Ammon's horn (tissue), 1 donor: ENCODE results near the gene ERLEC1.
"Not testable (repeated sequence)": the region's sequence is repeated elsewhere in the genome, so short reads cannot be mapped to it uniquely, and the experiment has no call there.

Experiments
- DNase-seq: peaks from one replicate; pipeline ENCODE4 v3.0.0-alpha.2; 2016; ENCODE audit warnings: low spot score

ERLEC1 gene

GRCh38 chr2:53840580-53840979 lies 53.7 kb downstream of the ERLEC1 start:
- no peak for DNase-seq

GRCh38 chr2:53841651-53842050 lies 54.8 kb downstream of the ERLEC1 start:
- DNase-seq = not testable (repeated sequence)

DNA sequence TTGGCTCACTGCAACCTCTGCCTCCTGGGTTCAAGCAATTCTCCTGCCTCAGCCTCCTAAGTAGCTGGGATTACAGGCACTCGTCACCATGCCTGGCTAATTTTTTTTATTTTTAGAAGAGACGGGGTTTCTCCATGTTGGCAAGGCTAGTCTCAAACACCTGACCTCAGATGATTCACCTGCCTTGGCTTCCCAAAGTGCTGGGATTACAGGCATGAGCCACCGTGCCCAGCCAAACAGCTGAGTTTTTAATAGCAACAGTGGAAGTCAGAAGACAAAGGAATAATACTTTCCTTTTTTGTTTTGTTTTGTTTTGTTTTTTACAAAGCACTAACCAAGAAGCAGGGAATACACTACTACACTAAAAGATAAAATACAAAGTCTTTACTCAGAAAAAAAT lies 56.0 kb downstream of the ERLEC1 start:
- DNase-seq = no peak

- DNase-seq = no peak
These were observed 56.8 kb downstream of the ERLEC1 start for GRCh38 chr2:53843595-53843994.

DNA sequence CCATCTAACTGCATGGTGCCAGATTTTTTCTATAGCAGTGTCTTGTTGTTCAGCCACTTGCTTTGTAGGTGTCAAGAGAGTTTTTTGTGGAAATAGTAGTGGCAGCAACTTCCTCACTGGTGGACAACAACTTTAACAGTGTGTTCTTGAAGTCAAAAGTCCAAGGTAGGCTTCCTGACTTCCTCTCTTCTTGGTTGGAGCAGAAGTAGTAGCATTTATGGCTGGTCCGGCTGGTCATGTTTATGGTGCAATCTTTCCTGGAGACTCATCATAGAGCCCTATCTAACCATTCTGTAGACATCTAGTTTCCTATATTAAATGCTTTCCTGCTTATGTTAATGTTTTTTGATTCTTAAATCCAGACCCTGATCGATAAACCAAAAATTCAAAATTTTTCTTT lies 61.2 kb downstream of the ERLEC1 start:
- DNase-seq = no peak

- not testable (repeated sequence) for DNase-seq
These were observed 64.4 kb downstream of the ERLEC1 start for GRCh38 chr2:53851052-53851757.

GRCh38 chr2:53852532-53852931 lies 65.7 kb downstream of the ERLEC1 start:
- no peak for DNase-seq

DNA sequence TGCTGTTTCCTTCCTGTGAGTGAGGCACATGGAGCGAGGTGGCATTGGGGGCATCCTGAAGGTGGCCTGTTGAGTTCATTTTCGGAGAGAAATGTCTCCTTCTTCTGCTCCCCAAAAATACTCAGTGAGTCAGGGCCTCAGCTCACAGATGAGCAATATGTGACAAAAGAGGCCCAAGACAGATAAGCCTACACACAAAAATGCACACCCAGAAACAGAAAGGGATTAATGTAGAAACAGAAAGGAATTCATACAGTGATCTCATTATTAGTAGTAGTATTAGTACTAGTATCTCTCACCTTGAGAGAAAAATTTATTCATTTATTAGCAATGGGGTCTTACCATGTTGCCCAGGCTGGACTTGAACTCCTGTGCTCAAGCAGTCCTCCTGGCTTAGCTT lies 67.8 kb downstream of the ERLEC1 start:
- no peak for DNase-seq

- DNase-seq = no peak
These were observed 69.4 kb downstream of the ERLEC1 start for GRCh38 chr2:53856272-53856671.

- DNase-seq = peak; percentile 70
These were observed 72.7 kb downstream of the ERLEC1 start, which contains the start of gene GPR75 for GRCh38 chr2:53859206-53860181. Gene GPR75 (minus strand): TSS chr2:53859967. CDS start chr2:53854756, 5,211 bp downstream.

DNA sequence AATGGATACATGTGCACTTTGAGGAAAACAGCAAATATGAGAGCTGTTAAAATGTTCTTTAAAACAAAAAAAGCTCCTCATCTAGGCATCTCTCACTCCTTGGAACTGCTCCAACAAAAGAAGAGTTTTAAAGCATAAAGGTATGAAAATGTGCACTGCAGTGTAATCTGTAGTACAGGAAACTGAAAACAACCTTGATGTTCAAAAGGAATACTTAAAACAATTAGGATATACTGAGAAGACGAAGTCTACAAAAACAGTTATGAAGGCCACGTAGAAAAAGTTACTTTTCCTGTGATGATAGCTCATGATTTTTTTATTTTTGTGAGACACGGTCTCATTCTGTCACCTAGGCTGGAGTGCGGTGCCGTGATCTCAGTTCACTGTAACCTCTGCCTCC lies 75.0 kb downstream of the ERLEC1 start:
- DNase-seq = no peak

DNA sequence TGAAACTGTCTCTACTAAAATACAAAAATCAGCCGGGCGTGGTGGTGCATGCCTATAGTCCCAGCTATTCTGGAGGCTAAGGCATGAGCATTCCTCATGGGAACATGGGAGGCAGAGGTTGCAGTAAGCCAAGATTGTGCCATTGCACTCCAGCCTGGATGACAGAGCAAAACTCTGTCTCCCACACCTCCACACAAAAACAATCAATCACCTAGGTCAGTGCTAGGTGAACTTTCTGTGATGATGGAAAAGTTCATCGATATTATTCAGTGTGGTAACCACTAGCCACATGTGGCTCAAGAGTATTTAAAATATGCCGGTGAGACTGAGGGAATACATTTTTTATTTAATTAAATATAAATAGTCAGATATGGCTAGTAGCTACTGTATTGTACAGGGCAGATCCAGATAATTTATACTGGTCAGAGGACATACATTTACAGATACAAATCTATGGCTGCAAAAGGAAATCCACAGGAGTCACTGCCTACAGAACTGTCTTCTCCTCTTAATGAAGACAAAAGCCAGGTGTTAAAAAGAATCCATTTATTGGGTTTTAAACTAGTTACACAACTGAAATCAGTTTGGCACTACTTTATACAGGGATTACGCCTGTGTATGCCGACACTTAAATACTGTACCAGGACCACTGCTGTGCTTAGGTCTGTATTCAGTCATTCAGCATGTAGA lies 76.8 kb downstream of the ERLEC1 start:
- DNase-seq = no peak

DNA sequence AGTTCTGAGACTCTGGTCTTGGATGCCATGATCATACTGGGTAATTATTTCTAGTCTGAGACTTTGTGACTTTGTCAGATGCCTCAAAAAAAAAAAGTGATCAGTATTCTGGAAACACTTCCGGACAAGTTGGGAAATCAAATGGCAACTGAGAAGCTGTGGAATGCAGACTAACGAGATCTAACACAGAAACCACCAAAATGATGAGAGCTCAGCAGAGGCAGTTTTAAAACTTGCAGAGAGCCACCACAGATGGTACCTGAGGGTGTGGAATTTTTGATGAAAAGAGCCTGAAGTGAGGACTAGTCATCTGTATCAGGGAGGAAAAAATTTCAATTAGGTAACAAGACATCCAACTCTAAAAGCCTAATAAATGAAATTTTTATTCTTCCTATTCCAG lies 78.4 kb downstream of the ERLEC1 start:
- DNase-seq = no peak

DNA sequence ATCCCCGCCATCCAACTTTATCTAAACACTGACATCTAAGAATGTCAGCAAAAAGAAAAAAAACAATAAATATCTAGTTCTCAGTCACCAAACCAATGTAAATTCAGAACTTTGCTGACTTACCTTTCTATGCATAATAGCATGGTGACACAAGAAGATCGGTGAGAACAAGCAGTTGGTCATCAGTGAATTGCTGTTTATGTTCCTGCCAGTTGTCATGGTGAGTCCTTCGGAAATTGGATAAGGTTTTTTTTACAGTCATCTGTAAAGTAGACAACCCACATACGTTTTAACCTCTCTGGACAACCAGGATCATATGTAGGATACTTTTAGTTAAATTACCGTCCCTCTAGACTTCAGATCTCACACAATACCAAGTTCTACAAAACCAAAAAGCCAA lies 79.1 kb downstream of the ERLEC1 start:
- DNase-seq = no peak

GRCh38 chr2:53867169-53867568 lies 80.3 kb downstream of the ERLEC1 start:
- no peak for DNase-seq

- DNase-seq = no peak
These were observed 80.9 kb downstream of the ERLEC1 start for GRCh38 chr2:53867773-53868172.
